Measurements from ENCODE around the gene AFMID. TPM values are rescaled to one million over a fixed set of nuclear protein-coding genes. Genes with fewer than 3 reads are reported as not detected.

The AFMID gene
- total RNA-seq, 1 experiment from 2014 or later: 65.8 TPM

GRCh38 chr17:78174346-78174869, 12.8 kb upstream of the AFMID start:
- Histone ChIP-seq H3K4me1 (ENCODE audit: control insufficient read depth in 1 of 2, insufficient read depth in 2 of 2, low read length in 2 of 2) (peaks cover 19 to 45% of the 10 kb centered on the region in 2 experiments; a peak in 3 of 4 replicates), H2AFZ (ENCODE audit: low read depth, low read length, poor library complexity, severe bottlenecking) (no peak overlapping the region), H4K20me1 (ENCODE audit: insufficient read depth) (peaks cover 5% of the 10 kb centered on the region; the same call in 1 of the 2 replicates), H3K9me2 (ENCODE audit: insufficient read depth) (no peaks in the 10 kb centered on the region), H3K4me3 (replicated peaks in 1 of 2; ENCODE audit: low read depth in 1 of 2, low read length in 2 of 2) (no peak overlapping the region), H3K9ac (ENCODE audit: low read length) (no peak overlapping the region), H3K79me2 (ENCODE audit: insufficient read depth, low read length) (peaks cover 22% of the 10 kb centered on the region), H3K27me3 (ENCODE audit: insufficient read depth, low read length) (no peaks in the 10 kb centered on the region), H3K27ac (ENCODE audit: low read depth, low read length) (peak overlapping the region; percentile 38; the same call in 1 of the 2 replicates), H3K4me2 (ENCODE audit: low read length) (no peak overlapping the region), H3K36me3 (ENCODE audit: control insufficient read depth in 1 of 2, insufficient read depth in 2 of 2, low read length in 2 of 2) (peaks cover 32 to 64% of the 10 kb centered on the region in 2 experiments), H3K9me3 (ENCODE audit: control insufficient read depth in 1 of 2, insufficient read depth in 1 of 2, low read depth in 1 of 2, low read length in 2 of 2) (no peaks in the 10 kb centered on the region)
- TF ChIP-seq, protein P1, sequence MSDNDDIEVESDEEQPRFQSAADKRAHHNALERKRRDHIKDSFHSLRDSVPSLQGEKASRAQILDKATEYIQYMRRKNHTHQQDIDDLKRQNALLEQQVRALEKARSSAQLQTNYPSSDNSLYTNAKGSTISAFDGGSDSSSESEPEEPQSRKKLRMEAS (IDR thresholded peaks at IDR 0.05): 0 out of 2 replicates have a peak, but pooled peaks have one; percentile 30
- TF ChIP-seq RAD21 (IDR thresholded peaks at IDR 0.05; ENCODE audit: low read depth): 0 out of 2 replicates have a peak, but pooled peaks have one; percentile 8
- TF ChIP-seq, protein P2, sequence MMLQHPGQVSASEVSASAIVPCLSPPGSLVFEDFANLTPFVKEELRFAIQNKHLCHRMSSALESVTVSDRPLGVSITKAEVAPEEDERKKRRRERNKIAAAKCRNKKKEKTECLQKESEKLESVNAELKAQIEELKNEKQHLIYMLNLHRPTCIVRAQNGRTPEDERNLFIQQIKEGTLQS (IDR thresholded peaks at IDR 0.05): no peak
- TF ChIP-seq SIN3A (IDR thresholded peaks at IDR 0.05; ENCODE audit: low read depth): no peak
- DNase-seq (ENCODE audit: low read depth, low spot score) (no peak), ATAC-seq (no peak)
- BruUV-seq (replicated peaks): TSS peak; percentile 50
- intact Hi-C loops (cut with micrococcal nuclease): no loop called here
- RAD21 ChIA-PET (ENCODE audit: low non-redundant PET in 1 of 2, low total read pairs in 2 of 2, uncharacterized antibody in 2 of 2, unreplicated experiment in 2 of 2): no interaction called here
- POLR2A ChIA-PET: interaction anchor here (1.5 to 5.1 kb wide), 2 partner anchors 12 to 34 kb away, joined by 4 to 44 read pairs; partner anchors contain the start of genes AFMID and TK1
- CTCF ChIA-PET: interaction anchor here (0.9 to 3.2 kb wide), 6 partner anchors 12 to 89 kb away, joined by 3 to 17 read pairs (median 6); partner anchors contain the start of genes AFMID and TK1

GRCh38 chr17:78174870-78175642, 12.1 kb upstream of the AFMID start:
- Histone ChIP-seq H3K4me2 (ENCODE audit: low read length) (no peak overlapping the region), H3K27ac (ENCODE audit: low read depth, low read length) (peak overlapping the region; percentile 38; the same call in 1 of the 2 replicates), H3K9me2 (ENCODE audit: insufficient read depth) (no peaks in the 10 kb centered on the region), H3K79me2 (ENCODE audit: insufficient read depth, low read length) (peaks cover 16% of the 10 kb centered on the region), H3K4me3 (replicated peaks in 1 of 2; ENCODE audit: low read depth in 1 of 2, low read length in 2 of 2) (no peak overlapping the region), H3K4me1 (ENCODE audit: control insufficient read depth in 1 of 2, insufficient read depth in 2 of 2, low read length in 2 of 2) (peaks cover 13 to 38% of the 10 kb centered on the region in 2 experiments; a peak in 3 of 4 replicates), H3K9me3 (ENCODE audit: control insufficient read depth in 1 of 2, insufficient read depth in 1 of 2, low read depth in 1 of 2, low read length in 2 of 2) (no peaks in the 10 kb centered on the region), H4K20me1 (ENCODE audit: insufficient read depth) (peaks cover under 1% of the 10 kb centered on the region; the same call in 1 of the 2 replicates), H2AFZ (ENCODE audit: low read depth, low read length, poor library complexity, severe bottlenecking) (no peak overlapping the region), H3K36me3 (ENCODE audit: control insufficient read depth in 1 of 2, insufficient read depth in 2 of 2, low read length in 2 of 2) (peaks cover 35 to 69% of the 10 kb centered on the region in 2 experiments), H3K27me3 (ENCODE audit: insufficient read depth, low read length) (no peaks in the 10 kb centered on the region), H3K9ac (ENCODE audit: low read length) (no peak overlapping the region)
- DNase-seq (ENCODE audit: low read depth, low spot score) (no peak), ATAC-seq (peak; percentile 9; the same call in 1 of the 2 replicates)
- intact Hi-C loops (cut with micrococcal nuclease): no loop called here
- no TSS peak for BruUV-seq (replicated peaks)
- no peak for TF ChIP-seq EGR1 (IDR thresholded peaks at IDR 0.05; ENCODE audit: low read depth)
- TF ChIP-seq SRF (IDR thresholded peaks at IDR 0.05; ENCODE audit: low read depth): no peak
- TF ChIP-seq POLR2AphosphoS5 (IDR thresholded peaks at IDR 0.05; ENCODE audit: low read depth, low read length): 0 out of 2 replicates have a peak, but pooled peaks have one; percentile 29
- TF ChIP-seq SIN3A (IDR thresholded peaks at IDR 0.05; ENCODE audit: low read depth): no peak
- peak in 2 of 3 experiments; percentile 40 to 45; a peak in 3 of 6 replicates for TF ChIP-seq CTCF (IDR thresholded peaks at IDR 0.05 in 2 of 3, conservative IDR thresholded peaks at IDR 0.05 in 1 of 3; ENCODE audit: borderline replicate concordance in 1 of 3, insufficient read depth in 1 of 3, low read depth in 2 of 3, low read length in 2 of 3)
- ChIA-PET POLR2A (interaction anchor here (0.6 to 5.1 kb wide), 4 partner anchors 11 to 64 kb away, joined by 3 to 44 read pairs (median 4); partner anchors contain the start of genes AFMID and TK1), CTCF (interaction anchor here (0.9 to 3.2 kb wide), 9 partner anchors 12 to 156 kb away, joined by 3 to 17 read pairs (median 7); partner anchors contain the start of genes AFMID and TK1), RAD21 (ENCODE audit: low non-redundant PET in 1 of 2, low total read pairs in 2 of 2, uncharacterized antibody in 2 of 2, unreplicated experiment in 2 of 2) (interaction anchor here in 1 of 2 experiments (0.8 kb wide), 1 partner anchor 33 kb away, joined by 3 read pairs; no protein-coding TSS in a partner anchor)
